CD4-positive, alpha-beta memory T cell (primary cell): ENCODE results near the gene RASGRP4. TPM values are rescaled to one million over a fixed set of nuclear protein-coding genes. Genes with fewer than 3 reads are reported as not detected.

ENCODE experiments used
- CTCF ChIA-PET: fragments of 350-600 bp; sonication (Branson Sonifier 250); formaldehyde crosslinking; loops from one replicate; lab custom pipeline; 2021; ENCODE audit warnings: inconsistent platforms; ENCODE audit not compliant: partially characterized antibody; lab: Charles Lee
- POLR2A ChIA-PET: fragments of 350-600 bp; sonication (Branson Sonifier 250); formaldehyde crosslinking; loops from one replicate; lab custom pipeline; 2021; ENCODE audit not compliant: partially characterized antibody; lab: Charles Lee
- DNase-seq, 5 donors: peaks; one replicate each; pipeline versions ENCODE4 v3.0.0 to v3.0.0-alpha.2; 2020 to 2022; ENCODE audit warnings: mixed read lengths in 1 of 5
- H3K27ac ChIP-seq: one replicate; pipeline ENCODE4 v1.7.0; 2013; ENCODE audit warnings: low read depth, low read length
- H3K27me3 ChIP-seq: 2 replicates; pipeline ENCODE4 v1.7.0; 2013; ENCODE audit warnings: mild to moderate bottlenecking, low read length, moderate library complexity; ENCODE audit not compliant: insufficient read depth
- H3K36me3 ChIP-seq: 2 replicates; pipeline ENCODE4 v1.7.0; 2013; ENCODE audit warnings: mild to moderate bottlenecking, low read length, moderate library complexity; ENCODE audit not compliant: insufficient read depth
- H3K4me1 ChIP-seq: 2 replicates; pipeline ENCODE4 v1.7.0; 2013; ENCODE audit warnings: mild to moderate bottlenecking, low read length, moderate library complexity; ENCODE audit not compliant: insufficient read depth
- H3K4me3 ChIP-seq, 2 donors: one replicate each; pipeline ENCODE4 v1.7.0; 2013; ENCODE audit warnings: low read length in 2 of 2, mild to moderate bottlenecking in 1 of 2
- H3K9me3 ChIP-seq, 2 donors: one replicate each; pipeline ENCODE4 v1.7.0; 2013; ENCODE audit warnings: low read length in 2 of 2, control low read depth in 1 of 2; ENCODE audit not compliant: control insufficient read depth in 1 of 2
- H3K27ac Mint-ChIP-seq, 7 donors: one replicate each; pipeline ENCODE4 v1.8.0; 2020 to 2021; ENCODE audit warnings: mixed read lengths in 7 of 7, mild to moderate bottlenecking in 6 of 7, inconsistent platforms in 3 of 7, moderate library complexity in 3 of 7
- H3K27me3 Mint-ChIP-seq, 2 donors: one replicate each; pipeline ENCODE4 v1.8.0; 2020 to 2021; ENCODE audit warnings: mixed read lengths in 2 of 2
- H3K36me3 Mint-ChIP-seq, 2 donors: one replicate each; pipeline ENCODE4 v1.8.0; 2020 to 2021; ENCODE audit warnings: mixed read lengths in 2 of 2, inconsistent platforms in 1 of 2, mild to moderate bottlenecking in 1 of 2
- H3K4me1 Mint-ChIP-seq, 4 donors: one replicate each; pipeline ENCODE4 v1.8.0; 2020 to 2021; ENCODE audit warnings: mixed read lengths in 4 of 4, mild to moderate bottlenecking in 1 of 4
- H3K4me3 Mint-ChIP-seq, 8 donors: one replicate each; pipeline ENCODE4 v1.8.0; 2020 to 2021; ENCODE audit warnings: mixed read lengths in 8 of 8, mild to moderate bottlenecking in 7 of 8, moderate library complexity in 6 of 8, inconsistent platforms in 3 of 8
- H3K9me3 Mint-ChIP-seq, 8 donors: one replicate each; pipeline ENCODE4 v1.8.0; 2020 to 2021; ENCODE audit warnings: mixed read lengths in 8 of 8, mild to moderate bottlenecking in 5 of 8, inconsistent platforms in 3 of 8, moderate library complexity in 1 of 8
- intact Hi-C: fragments of 100-400 bp; cut with micrococcal nuclease; formaldehyde crosslinking; loops from one replicate; pipeline ENCODE4 v1.15.1; 2023
- polyA plus RNA-seq, 2 donors: library from polyadenylated mRNA; unstranded; fragments of 300-500 nt; fragmentation: Illumina TruSeq; gene quantifications; one replicate each; pipeline ENCODE4 v1.2.3, GENCODE V29; 2021
- total RNA-seq, 2 experiments: library from RNA; stranded (reverse); gene quantifications; one replicate each; pipeline ENCODE4 v1.2.3, GENCODE V29; 2021

RASGRP4 gene
- total and polyA plus RNA-seq, 4 experiments from 2014 or later = 0.06 to 0.33 (median 0.31) TPM; not detected in 1

DNA sequence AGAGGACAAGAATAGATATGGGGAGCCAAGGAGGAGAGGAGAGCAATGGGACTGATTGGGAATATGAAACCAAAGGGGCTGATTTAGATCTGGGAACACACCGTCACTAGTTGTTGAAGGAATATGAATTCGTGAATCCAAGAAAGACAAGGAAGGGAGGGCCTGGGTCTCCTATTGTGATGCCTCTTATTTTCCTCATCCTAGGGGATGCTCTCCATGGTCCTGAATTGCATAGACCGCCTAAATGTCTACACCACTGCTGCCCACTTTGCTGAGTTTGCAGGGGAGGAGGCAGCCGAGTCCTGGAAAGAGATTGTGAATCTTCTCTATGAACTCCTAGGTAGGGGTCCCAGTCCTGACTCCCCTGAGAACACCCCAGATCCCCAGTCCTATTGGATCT, 29.0 kb upstream of the RASGRP4 start:
- Mint-ChIP-seq H3K4me3 (no peak overlapping the region), H3K36me3 (no peaks in the 10 kb centered on the region), H3K9me3 (peaks cover 0 to 2% (median 0%) of the 10 kb centered on the region in 8 donors), H3K27ac (no peak overlapping the region), H3K4me1 (no peaks in the 10 kb centered on the region), H3K27me3 (peaks cover 0 to 1% of the 10 kb centered on the region in 2 donors)
- Histone ChIP-seq H3K27me3 (no peaks in the 10 kb centered on the region), H3K27ac (no peak overlapping the region), H3K4me3 (no peak overlapping the region), H3K36me3 (no peaks in the 10 kb centered on the region), H3K4me1 (no peaks in the 10 kb centered on the region), H3K9me3 (no peaks in the 10 kb centered on the region)
- CTCF ChIA-PET = no interaction called here
- no peak for DNase-seq
- POLR2A ChIA-PET = no interaction called here
- intact Hi-C loops = no loop called here

GRCh38 chr19:38453596-38453995, 27.6 kb upstream of the RASGRP4 start:
- Mint-ChIP-seq H3K36me3 (no peaks in the 10 kb centered on the region), H3K4me3 (no peak overlapping the region), H3K27ac (no peak overlapping the region), H3K27me3 (no peaks in the 10 kb centered on the region), H3K9me3 (peaks cover 0 to 4% (median 0%) of the 10 kb centered on the region in 8 donors), H3K4me1 (no peaks in the 10 kb centered on the region)
- CTCF ChIA-PET = no interaction called here
- POLR2A ChIA-PET = no interaction called here
- intact Hi-C loops = no loop called here
- Histone ChIP-seq H3K36me3 (no peaks in the 10 kb centered on the region), H3K4me1 (no peaks in the 10 kb centered on the region), H3K4me3 (no peak overlapping the region), H3K9me3 (no peaks in the 10 kb centered on the region), H3K27me3 (no peaks in the 10 kb centered on the region), H3K27ac (no peak overlapping the region)
- no peak for DNase-seq

DNA sequence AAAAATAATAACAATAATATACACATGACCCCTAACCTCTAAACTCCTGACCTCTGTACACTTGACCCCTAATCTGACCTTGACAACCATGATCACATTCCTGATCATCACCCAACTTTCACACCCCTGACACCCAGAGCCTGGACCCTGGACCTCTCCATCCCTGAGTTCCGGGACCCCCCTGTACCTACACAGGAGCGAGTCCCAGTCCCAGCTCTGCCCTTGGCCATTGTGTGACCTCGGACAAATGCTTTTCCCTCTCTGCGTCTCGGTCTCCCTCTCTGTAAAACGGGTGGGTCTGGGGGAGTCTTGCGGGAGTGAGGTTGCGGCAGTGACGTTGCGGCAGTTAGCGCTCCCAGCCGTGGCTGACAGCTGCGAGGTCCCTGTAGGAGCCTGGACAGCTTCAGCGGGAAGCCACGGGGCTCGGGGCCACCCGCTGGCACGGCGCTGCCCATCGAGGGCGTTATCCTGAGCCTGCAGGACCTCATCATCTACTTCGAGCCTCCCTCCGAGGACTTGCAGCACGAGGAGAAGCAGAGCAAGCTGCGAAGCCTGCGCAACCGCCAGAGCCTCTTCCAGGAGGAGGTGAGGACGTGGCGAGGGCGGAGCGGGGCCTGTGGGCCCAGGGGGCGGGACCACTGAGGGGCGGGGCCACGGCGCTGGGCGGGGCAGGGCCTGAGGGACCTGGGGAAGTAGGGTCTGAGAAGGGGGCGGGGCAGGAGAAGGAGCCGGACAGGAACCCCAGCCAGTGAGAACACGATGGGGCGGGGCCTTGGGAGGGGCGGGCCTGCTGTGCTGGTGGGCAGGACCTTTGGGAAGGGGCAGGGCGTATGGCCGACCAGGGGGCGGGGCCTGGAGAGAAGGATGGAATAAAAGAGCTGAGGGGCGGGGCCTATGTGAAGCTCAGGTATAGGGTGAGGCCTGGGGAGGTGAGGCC, 26.7 kb upstream of the RASGRP4 start:
- CTCF ChIA-PET = no interaction called here
- Mint-ChIP-seq H3K4me3 (no peak overlapping the region), H3K27ac (peak overlapping the region in 1 of 7 donors; percentile 53), H3K9me3 (peaks cover 0 to 4% (median 0%) of the 10 kb centered on the region in 8 donors), H3K4me1 (no peaks in the 10 kb centered on the region), H3K36me3 (no peaks in the 10 kb centered on the region), H3K27me3 (peaks cover 0 to 2% of the 10 kb centered on the region in 2 donors)
- Histone ChIP-seq H3K27me3 (no peaks in the 10 kb centered on the region), H3K36me3 (no peaks in the 10 kb centered on the region), H3K4me3 (no peak overlapping the region), H3K9me3 (no peaks in the 10 kb centered on the region), H3K4me1 (no peaks in the 10 kb centered on the region), H3K27ac (no peak overlapping the region)
- DNase-seq = no peak
- POLR2A ChIA-PET = no interaction called here
- intact Hi-C loops = no loop called here

DNA sequence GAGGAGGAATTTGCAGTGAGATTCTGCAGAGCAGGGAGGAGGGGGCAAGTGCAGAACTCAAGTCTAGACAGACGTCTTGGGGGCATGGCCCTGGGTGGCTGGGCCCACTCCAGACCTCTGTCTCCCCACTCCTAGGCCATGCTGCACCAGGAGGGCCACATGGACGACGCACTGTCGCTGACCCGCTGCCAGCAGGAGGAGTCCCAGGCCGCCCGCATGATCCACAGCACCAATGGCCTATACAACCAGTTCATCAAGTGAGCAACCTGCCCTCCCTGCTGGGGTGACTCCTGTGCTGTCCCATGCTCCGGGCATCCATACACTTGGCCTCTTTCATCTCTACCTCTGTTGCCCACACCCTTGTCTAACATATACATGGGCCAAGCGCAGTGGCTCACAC, 25.6 kb upstream of the RASGRP4 start:
- no peaks in the 10 kb centered on the region for H3K36me3 Mint-ChIP-seq
- intact Hi-C loops = no loop called here
- no peak for DNase-seq
- H3K9me3 ChIP-seq = no peaks in the 10 kb centered on the region
- no peak overlapping the region for H3K27ac Mint-ChIP-seq
- POLR2A ChIA-PET = no interaction called here
- no peaks in the 10 kb centered on the region for H3K4me1 Mint-ChIP-seq
- CTCF ChIA-PET = no interaction called here
- H3K27me3 Mint-ChIP-seq = peaks cover 0 to 2% of the 10 kb centered on the region in 2 donors
- no peak overlapping the region for H3K27ac ChIP-seq
- peaks cover 0 to 4% (median 0%) of the 10 kb centered on the region in 8 donors for H3K9me3 Mint-ChIP-seq
- H3K36me3 ChIP-seq = no peaks in the 10 kb centered on the region
- no peak overlapping the region for H3K4me3 ChIP-seq
- H3K4me1 ChIP-seq = no peaks in the 10 kb centered on the region
- no peak overlapping the region for H3K4me3 Mint-ChIP-seq
- no peaks in the 10 kb centered on the region for H3K27me3 ChIP-seq

DNA sequence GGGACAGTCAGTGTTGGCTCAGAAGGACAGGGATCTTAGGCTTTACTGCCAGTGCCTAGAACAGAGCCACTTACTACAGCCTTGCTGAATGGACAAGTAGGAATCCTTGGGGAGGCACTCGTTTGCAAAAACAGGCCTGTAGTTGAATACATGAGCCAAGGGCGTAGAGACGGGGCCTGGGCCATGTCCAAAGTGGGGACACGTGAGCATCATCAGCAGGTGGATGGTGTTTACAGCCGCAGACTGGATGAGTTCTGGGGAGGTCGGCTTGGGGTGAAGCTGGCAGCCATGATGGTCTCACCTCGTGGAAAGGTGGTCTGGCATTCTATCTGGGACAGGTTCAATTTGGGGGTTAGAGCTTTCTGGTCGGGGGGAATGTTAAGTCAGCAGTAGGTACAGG, 25.0 kb upstream of the RASGRP4 start:
- no peaks in the 10 kb centered on the region for H3K36me3 Mint-ChIP-seq
- H3K9me3 ChIP-seq = no peaks in the 10 kb centered on the region
- no peaks in the 10 kb centered on the region for H3K4me1 ChIP-seq
- no peaks in the 10 kb centered on the region for H3K4me1 Mint-ChIP-seq
- H3K27me3 ChIP-seq = no peaks in the 10 kb centered on the region
- no peak overlapping the region for H3K27ac ChIP-seq
- peaks cover 0 to 4% (median 0%) of the 10 kb centered on the region in 8 donors for H3K9me3 Mint-ChIP-seq
- no peak overlapping the region for H3K4me3 ChIP-seq
- intact Hi-C loops = no loop called here
- no peak for DNase-seq
- no peak overlapping the region for H3K4me3 Mint-ChIP-seq
- POLR2A ChIA-PET = no interaction called here
- H3K36me3 ChIP-seq = no peaks in the 10 kb centered on the region
- CTCF ChIA-PET = no interaction called here
- H3K27me3 Mint-ChIP-seq = peaks cover 0 to 2% of the 10 kb centered on the region in 2 donors
- no peak overlapping the region for H3K27ac Mint-ChIP-seq

DNA sequence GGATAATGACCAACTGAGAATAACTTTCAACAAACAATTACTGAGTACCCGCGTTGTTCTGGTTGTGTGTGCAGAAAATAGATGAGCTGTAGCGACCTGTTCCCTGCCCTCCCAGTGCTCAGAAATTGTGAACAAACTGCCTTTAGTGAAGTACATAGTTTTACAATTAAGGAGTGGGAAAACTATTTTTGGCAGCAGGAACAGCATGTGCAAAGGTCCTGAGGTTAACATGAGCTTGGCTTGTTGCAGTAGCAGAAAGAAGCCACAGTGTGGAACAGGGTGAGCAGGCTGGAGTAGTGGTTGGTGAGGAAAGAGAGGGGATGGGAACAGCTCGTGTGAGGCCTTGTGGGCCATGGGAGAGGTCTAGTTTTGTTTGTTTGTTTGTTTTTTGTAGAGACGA, 23.5 kb upstream of the RASGRP4 start:
- H3K27me3 Mint-ChIP-seq = peaks cover 0 to 4% of the 10 kb centered on the region in 2 donors
- peaks cover 0 to 4% (median 0%) of the 10 kb centered on the region in 4 donors for H3K4me1 Mint-ChIP-seq
- no peaks in the 10 kb centered on the region for H3K36me3 ChIP-seq
- no peak overlapping the region for H3K4me3 Mint-ChIP-seq
- ChIA-PET CTCF (no interaction called here), POLR2A (no interaction called here)
- H3K4me1 ChIP-seq = no peaks in the 10 kb centered on the region
- H3K36me3 Mint-ChIP-seq = no peaks in the 10 kb centered on the region
- intact Hi-C loops = no loop called here
- no peaks in the 10 kb centered on the region for H3K27me3 ChIP-seq
- peaks cover 0 to 4% (median 0%) of the 10 kb centered on the region in 8 donors for H3K9me3 Mint-ChIP-seq
- H3K4me3 ChIP-seq = no peak overlapping the region
- no peak overlapping the region for H3K27ac Mint-ChIP-seq
- DNase-seq = no peak
- H3K27ac ChIP-seq = no peak overlapping the region
- no peaks in the 10 kb centered on the region for H3K9me3 ChIP-seq

- POLR2A ChIA-PET = interaction anchor here (0.6 kb wide), 1 partner anchor 35 kb away, joined by 3 read pairs; no protein-coding TSS in a partner anchor
- Histone ChIP-seq H3K27me3 (no peaks in the 10 kb centered on the region), H3K9me3 (no peaks in the 10 kb centered on the region), H3K27ac (no peak overlapping the region), H3K4me3 (no peak overlapping the region), H3K36me3 (no peaks in the 10 kb centered on the region), H3K4me1 (no peaks in the 10 kb centered on the region)
- Mint-ChIP-seq H3K36me3 (no peaks in the 10 kb centered on the region), H3K4me1 (peaks cover 0 to 4% (median 0%) of the 10 kb centered on the region in 4 donors), H3K27ac (no peak overlapping the region), H3K9me3 (peaks cover 0 to 4% (median 0%) of the 10 kb centered on the region in 8 donors), H3K27me3 (peaks cover 0 to 4% of the 10 kb centered on the region in 2 donors), H3K4me3 (no peak overlapping the region)
- intact Hi-C loops = no loop called here
- DNase-seq = no peak
- CTCF ChIA-PET = no interaction called here
Measured at GRCh38 chr19:38448225-38448624, 22.2 kb upstream of the RASGRP4 start.
